22Rv1 (cell line): Measurements from ENCODE around the gene GPC6.

Source experiments
- ZFX ChIP-seq: fragments of 450-650 bp; IDR thresholded peaks from 2 replicates; pipeline ENCODE4 v1.6.1; 2017; ENCODE audit warnings: antibody characterized with exemption, borderline replicate concordance
- TF ChIP-seq, protein P1 (sequence below): fragments of 450-650 bp; IDR thresholded peaks from 2 replicates; pipeline ENCODE4 v1.5.1; 2017; ENCODE audit warnings: mild to moderate bottlenecking

- TF ChIP-seq, protein P1, sequence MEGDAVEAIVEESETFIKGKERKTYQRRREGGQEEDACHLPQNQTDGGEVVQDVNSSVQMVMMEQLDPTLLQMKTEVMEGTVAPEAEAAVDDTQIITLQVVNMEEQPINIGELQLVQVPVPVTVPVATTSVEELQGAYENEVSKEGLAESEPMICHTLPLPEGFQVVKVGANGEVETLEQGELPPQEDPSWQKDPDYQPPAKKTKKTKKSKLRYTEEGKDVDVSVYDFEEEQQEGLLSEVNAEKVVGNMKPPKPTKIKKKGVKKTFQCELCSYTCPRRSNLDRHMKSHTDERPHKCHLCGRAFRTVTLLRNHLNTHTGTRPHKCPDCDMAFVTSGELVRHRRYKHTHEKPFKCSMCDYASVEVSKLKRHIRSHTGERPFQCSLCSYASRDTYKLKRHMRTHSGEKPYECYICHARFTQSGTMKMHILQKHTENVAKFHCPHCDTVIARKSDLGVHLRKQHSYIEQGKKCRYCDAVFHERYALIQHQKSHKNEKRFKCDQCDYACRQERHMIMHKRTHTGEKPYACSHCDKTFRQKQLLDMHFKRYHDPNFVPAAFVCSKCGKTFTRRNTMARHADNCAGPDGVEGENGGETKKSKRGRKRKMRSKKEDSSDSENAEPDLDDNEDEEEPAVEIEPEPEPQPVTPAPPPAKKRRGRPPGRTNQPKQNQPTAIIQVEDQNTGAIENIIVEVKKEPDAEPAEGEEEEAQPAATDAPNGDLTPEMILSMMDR = no peak
- no peak for TF ChIP-seq ZFX
These were observed 540.7 kb downstream of the GPC6 start for GRCh38 chr13:93767180-93767916.
